AG09309 (cell line): ENCODE results near the gene TMEM141.
A peak's percentile ranks its signal among the peaks of the same experiment; 100 is the strongest.
"Not testable (repeated sequence)": the region's sequence is repeated elsewhere in the genome, so short reads cannot be mapped to it uniquely, and the experiment has no call there.

ENCODE experiments used
- DNase-seq: peaks from one replicate; pipeline ENCODE4 v3.0.0-alpha.2; 2010; ENCODE audit warnings: low read depth
- H3K4me3 ChIP-seq: 2 replicates; pipeline ENCODE4 v1.5.1; 2011; ENCODE audit warnings: mild to moderate bottlenecking, low read depth, low read length, moderate library complexity; ENCODE audit not compliant: control insufficient read depth
- TF ChIP-seq, protein P1 (sequence below): IDR thresholded peaks from 2 replicates; pipeline ENCODE4 v1.5.1; 2011; ENCODE audit warnings: mild to moderate bottlenecking, low read depth, low read length, inconsistent platforms; ENCODE audit not compliant: insufficient read depth, control insufficient read depth; ENCODE audit errors: missing control alignments

TMEM141 gene

DNA sequence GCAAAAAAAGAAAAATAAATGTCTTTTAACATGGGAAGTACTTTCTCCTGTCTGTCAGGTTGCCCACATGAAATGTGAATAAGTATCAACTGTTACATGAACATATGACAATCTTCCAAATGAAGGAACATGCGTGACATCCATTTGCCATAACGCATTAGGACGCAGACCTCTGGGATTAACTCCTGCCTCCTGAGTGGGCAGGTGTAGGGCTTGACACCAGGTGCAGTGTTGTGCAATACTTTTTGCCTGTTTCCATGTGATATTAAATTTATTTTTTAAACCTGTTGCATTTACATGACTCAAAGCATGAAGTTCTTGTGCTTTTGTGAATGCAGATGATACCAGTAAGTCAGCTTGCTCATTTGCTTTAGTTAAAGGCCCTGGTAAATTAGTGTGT lies 8.7 kb upstream of the TMEM141 start:
- no peak for DNase-seq
- TF ChIP-seq, protein P1, sequence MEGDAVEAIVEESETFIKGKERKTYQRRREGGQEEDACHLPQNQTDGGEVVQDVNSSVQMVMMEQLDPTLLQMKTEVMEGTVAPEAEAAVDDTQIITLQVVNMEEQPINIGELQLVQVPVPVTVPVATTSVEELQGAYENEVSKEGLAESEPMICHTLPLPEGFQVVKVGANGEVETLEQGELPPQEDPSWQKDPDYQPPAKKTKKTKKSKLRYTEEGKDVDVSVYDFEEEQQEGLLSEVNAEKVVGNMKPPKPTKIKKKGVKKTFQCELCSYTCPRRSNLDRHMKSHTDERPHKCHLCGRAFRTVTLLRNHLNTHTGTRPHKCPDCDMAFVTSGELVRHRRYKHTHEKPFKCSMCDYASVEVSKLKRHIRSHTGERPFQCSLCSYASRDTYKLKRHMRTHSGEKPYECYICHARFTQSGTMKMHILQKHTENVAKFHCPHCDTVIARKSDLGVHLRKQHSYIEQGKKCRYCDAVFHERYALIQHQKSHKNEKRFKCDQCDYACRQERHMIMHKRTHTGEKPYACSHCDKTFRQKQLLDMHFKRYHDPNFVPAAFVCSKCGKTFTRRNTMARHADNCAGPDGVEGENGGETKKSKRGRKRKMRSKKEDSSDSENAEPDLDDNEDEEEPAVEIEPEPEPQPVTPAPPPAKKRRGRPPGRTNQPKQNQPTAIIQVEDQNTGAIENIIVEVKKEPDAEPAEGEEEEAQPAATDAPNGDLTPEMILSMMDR = no peak
- H3K4me3 ChIP-seq = no peak overlapping the region

GRCh38 chr9:136784249-136784996 lies 6.7 kb upstream of the TMEM141 start:
- DNase-seq = no peak

DNA sequence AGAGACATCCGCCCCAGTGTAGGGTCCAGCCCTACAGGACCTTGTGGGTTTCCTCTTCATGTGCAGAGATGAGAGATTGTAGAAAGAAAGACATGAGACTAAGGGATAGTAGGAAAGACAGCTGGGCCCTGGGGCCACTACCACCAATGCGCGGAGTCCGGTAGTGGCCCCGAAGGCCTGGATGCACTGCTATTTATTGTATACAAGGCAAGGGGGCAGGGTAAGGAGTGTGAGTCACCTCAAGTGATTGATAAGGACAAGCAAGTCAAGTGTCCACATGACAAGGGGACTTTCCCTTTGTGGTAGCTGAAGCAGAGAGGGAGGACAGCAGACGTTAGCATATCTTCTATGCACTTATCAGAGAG lies 6.2 kb upstream of the TMEM141 start:
- no peak overlapping the region for H3K4me3 ChIP-seq
- TF ChIP-seq, protein P1 = no peak
- no peak for DNase-seq

More at GRCh38 chr9:136784249-136784996, 6.7 kb upstream of the TMEM141 start:
- H3K4me3 ChIP-seq = no peak overlapping the region
- TF ChIP-seq, protein P1 = peak; percentile 22

DNA sequence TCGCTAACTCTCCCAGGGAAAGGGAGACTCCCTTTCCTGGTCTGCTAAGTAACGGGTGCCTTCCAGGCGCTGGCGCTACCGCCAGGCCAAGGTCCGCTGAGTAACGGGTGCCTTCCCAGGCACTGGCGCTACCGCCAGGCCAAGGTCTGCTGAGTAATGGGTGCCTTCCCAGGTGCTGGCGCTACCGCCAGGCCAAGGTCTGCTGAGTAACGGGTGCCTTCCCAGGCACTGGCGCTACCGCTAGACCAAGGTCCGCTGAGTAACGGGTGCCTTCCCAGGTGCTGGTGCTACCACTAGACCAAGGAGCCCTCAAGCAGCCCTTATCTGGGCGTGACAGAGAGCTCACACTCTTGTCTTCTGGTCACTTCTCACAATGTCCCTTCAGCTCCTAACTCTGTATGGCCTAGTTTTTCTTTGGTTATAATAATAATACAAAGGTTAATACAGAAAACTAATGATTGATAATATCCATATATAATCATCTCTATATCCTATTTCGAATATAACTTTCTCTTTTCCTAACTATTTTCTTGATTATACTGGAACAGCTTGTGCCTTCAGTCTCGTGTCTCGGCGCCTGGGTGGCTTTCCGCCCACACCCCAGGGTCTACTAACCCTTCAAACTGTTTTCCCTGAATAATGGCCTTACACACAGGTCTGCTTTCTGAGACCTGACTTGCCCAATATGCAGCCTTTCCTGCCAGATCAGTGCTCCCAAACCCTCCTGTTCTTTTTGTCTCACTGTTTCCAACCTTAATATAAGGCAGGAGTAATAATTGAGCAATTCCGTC lies 5.4 kb upstream of the TMEM141 start:
- not testable (repeated sequence) for H3K4me3 ChIP-seq, DNase-seq

DNA sequence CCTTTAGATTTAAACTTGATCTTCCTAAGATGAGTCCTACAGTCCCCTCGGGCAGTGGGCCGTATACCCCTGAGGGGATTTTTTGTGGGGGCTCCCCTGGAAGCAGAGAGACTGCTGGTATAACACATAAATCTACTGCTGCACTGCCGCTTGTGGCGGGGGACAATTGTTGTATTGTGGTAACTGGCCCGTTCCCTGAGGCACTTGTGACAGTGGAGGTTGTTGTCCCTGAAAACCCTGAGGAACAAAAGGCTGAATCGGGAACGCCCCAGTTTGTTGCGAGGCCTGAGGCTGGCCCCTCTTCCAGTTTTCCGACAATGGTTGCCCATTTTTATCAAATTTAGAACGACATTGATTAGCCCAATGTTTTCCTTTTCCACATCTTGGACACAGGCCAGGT lies 4.7 kb upstream of the TMEM141 start:
- DNase-seq = no peak
- TF ChIP-seq, protein P1 = no peak
- H3K4me3 ChIP-seq = no peak overlapping the region

DNA sequence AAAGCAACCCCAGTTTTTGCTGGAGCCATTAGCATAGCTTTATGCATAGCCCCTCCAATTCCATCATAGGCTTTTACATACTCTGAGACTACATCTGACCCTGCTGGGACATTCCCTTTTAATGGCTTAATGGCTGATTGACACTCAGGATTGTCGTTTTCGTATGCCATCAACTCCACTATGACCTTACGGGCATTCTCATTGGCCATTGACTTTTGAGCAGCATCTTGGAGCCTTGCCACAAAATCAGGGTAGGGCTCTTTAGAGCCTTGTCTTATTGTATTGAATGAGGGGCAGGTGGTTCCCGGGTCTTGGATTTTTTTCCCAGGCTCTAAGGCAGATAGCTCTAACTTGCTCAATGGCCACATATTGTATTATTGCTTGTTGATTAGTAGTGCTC lies 4.2 kb upstream of the TMEM141 start:
- DNase-seq = not testable (repeated sequence)

GRCh38 chr9:136787690-136788400 lies 3.3 kb upstream of the TMEM141 start:
- DNase-seq = no peak
- TF ChIP-seq, protein P1 = peak; percentile 72
- H3K4me3 ChIP-seq = no peak overlapping the region

More for the DNA sequence above, 4.2 kb upstream of the TMEM141 start:
- H3K4me3 ChIP-seq = not testable (repeated sequence)

DNA sequence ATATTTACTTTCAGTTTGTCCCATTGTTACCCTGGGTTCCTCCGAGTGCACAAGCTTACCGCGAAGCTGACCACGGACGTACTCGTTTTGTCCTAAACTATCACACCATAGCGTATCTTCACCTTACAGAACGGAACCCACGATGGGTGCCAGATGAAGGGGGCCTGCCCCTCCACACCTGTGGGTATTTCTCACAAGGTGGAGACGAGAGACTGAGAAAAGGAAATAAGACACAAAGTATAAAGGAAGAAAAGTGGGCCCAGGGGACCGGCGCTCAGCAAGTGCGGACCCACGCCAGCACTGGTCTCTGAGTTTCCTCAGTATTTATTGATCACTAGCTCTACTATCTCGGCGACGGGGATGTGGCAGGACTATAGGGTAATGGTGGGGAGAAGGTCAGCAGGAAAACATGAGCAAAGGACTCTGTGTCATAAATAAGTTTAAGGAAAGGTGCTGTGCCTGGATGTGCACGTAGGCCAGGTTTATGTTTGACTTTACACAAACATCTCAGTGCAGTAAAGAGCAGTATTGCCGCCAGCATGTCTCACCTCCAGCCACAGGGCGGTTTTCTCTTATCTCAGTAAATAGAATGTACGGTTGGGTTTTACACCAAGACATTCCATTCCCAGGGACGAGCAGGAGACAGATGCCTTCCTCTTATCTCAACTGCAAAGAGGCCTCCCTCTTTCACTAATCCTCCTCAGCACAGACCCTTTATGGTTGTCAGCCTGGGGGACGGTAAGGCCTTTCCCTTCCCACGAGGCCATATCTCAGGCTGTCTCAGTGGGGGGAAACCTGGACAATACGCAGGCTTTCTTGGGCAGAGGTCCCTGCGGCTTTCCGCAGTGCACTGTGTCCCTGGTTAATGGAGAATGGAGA lies 2.3 kb upstream of the TMEM141 start:
- DNase-seq, H3K4me3 ChIP-seq: not testable (repeated sequence)
